Ascending aorta (tissue), 2 donors: ENCODE data around the gene PLEKHA5. TPM values are rescaled to one million over a fixed set of nuclear protein-coding genes. Genes with fewer than 3 reads are reported as not detected.
"Not testable (repeated sequence)": the region's sequence is repeated elsewhere in the genome, so short reads cannot be mapped to it uniquely, and the experiment has no call there.

Experiments used
- DNase-seq, 2 donors: peaks; one replicate each; pipeline ENCODE4 v3.0.0-alpha.2; 2019; ENCODE audit warnings: low spot score in 2 of 2
- H3K27ac ChIP-seq, 2 donors: fragments of 200-600 bp; sonication (generic); one replicate each; pipeline ENCODE4 v1.5.1; 2016 to 2017; ENCODE audit warnings: mild to moderate bottlenecking in 1 of 2
- H3K27me3 ChIP-seq: fragments of 200-600 bp; sonication (generic); one replicate; pipeline ENCODE4 v1.5.1; 2017
- H3K36me3 ChIP-seq, 2 donors: fragments of 200-600 bp; sonication (generic); one replicate each; pipeline ENCODE4 v1.5.1; 2016
- H3K4me1 ChIP-seq, 2 donors: fragments of 200-600 bp; sonication (generic); one replicate each; pipeline ENCODE4 v1.5.1; 2016 to 2017; ENCODE audit warnings: mild to moderate bottlenecking in 1 of 2
- H3K4me3 ChIP-seq, 2 donors: fragments of 200-600 bp; sonication (generic); one replicate each; pipeline ENCODE4 v1.5.1; 2016 to 2017; ENCODE audit warnings: mild to moderate bottlenecking in 1 of 2
- H3K9me3 ChIP-seq, 2 donors: fragments of 200-600 bp; sonication (generic); one replicate each; pipeline ENCODE4 v1.5.1; 2016
- intact Hi-C: fragments of 100-400 bp; cut with DNase I; formaldehyde crosslinking; loops from one replicate; pipeline ENCODE4 v1.15.1; 2023
- total RNA-seq: library from RNA; depleted of rRNA; stranded (reverse); fragments of >200 nt; gene quantifications from one replicate; pipeline ENCODE4 v1.1.0, GENCODE V29; 2016
- TF ChIP-seq, protein P1 (sequence below), 3 experiments: fragments of 200-600 bp in 2 of 3; fragments of 450-650 bp in 1 of 3; sonication (generic) in 2 of 3; IDR thresholded peaks; one replicate each; pipeline ENCODE4 v1.5.1; 2016 to 2019; ENCODE audit warnings: antibody characterized with exemption in 3 of 3, mild to moderate bottlenecking in 1 of 3, moderate library complexity in 1 of 3

PLEKHA5 gene
- total RNA-seq, 1 donor from 2014 or later, result 11.8 TPM

DNA sequence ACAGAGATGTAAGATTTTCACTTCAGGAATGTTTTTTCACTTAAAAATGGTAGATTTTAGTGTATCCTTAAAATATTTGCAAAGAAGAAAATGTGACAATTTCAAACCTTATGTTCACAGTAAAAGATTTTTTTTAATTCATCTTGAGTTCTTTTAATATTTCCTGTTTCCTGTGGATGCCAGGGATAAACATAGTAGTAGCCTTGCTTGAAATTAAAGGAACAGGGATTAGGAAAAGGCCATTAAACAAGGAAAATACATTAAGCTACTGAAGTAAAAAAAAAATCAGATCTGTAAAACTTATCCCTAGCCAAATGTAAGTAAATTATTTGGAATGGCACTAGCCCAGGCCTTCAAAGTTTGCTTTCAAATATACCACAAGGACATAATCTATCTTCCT, 171.7 kb downstream of the PLEKHA5 start:
- Histone ChIP-seq H3K27ac (no peak overlapping the region), H3K36me3 (peaks cover 0 to under 1% of the 10 kb centered on the region in 2 donors), H3K9me3 (no peaks in the 10 kb centered on the region), H3K4me3 (no peak overlapping the region), H3K4me1 (no peaks in the 10 kb centered on the region), H3K27me3 (no peaks in the 10 kb centered on the region)
- DNase-seq, result no peak
- intact Hi-C loops, result no loop called here
- TF ChIP-seq, protein P1, sequence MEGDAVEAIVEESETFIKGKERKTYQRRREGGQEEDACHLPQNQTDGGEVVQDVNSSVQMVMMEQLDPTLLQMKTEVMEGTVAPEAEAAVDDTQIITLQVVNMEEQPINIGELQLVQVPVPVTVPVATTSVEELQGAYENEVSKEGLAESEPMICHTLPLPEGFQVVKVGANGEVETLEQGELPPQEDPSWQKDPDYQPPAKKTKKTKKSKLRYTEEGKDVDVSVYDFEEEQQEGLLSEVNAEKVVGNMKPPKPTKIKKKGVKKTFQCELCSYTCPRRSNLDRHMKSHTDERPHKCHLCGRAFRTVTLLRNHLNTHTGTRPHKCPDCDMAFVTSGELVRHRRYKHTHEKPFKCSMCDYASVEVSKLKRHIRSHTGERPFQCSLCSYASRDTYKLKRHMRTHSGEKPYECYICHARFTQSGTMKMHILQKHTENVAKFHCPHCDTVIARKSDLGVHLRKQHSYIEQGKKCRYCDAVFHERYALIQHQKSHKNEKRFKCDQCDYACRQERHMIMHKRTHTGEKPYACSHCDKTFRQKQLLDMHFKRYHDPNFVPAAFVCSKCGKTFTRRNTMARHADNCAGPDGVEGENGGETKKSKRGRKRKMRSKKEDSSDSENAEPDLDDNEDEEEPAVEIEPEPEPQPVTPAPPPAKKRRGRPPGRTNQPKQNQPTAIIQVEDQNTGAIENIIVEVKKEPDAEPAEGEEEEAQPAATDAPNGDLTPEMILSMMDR (IDR thresholded peaks at IDR 0.05), result no peak

DNA sequence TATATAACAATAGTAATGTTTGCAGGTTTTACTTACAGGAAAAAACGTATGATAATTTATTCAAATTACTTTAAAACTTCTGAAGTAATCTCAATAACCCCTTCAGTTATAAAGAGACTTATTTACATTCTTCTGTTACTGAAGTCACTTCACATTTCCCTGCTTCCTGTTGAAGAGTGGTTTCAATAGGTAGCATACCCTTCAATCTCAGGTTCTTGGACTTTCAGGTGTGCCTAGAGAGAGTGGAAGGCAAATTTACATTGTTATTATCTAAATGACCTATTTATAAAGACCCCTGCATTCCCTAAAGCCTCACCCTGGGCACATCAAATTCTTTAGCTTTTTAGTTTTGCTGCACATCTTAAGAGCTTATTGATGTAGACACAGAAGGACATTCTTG, 172.2 kb downstream of the PLEKHA5 start:
- no peaks in the 10 kb centered on the region for H3K9me3 ChIP-seq
- no peaks in the 10 kb centered on the region for H3K4me1 ChIP-seq
- TF ChIP-seq, protein P1 (IDR thresholded peaks at IDR 0.05), result no peak
- H3K27ac ChIP-seq, result no peak overlapping the region
- no peak for DNase-seq
- intact Hi-C loops, result no loop called here
- peaks cover 0 to 5% of the 10 kb centered on the region in 2 donors for H3K36me3 ChIP-seq
- no peaks in the 10 kb centered on the region for H3K27me3 ChIP-seq
- no peak overlapping the region for H3K4me3 ChIP-seq

DNA sequence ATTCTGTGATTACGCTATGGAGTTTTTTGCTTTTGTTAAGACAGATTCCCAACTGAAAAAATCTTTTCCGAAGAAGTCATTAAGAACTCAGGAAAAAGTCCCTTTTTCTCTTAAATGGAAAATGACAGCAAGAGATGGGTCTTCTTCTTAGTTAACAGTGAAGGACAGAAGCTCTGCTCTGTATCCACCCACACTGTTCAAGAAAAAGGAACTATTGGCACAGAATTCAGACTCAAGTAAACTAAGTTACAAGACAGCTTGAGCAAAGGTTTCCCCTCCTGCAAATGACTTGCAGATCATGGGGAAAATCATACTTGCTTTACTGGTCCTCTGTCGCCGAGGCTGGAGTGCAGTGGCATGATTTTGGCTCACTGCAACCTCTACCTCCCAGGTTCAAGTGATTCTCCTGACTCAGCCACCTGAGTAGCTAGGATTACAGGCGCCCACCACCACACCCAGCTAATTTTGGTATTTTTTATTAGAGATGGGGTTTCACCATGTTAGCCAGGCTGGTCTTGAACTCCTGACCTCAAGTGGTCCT, 172.6 kb downstream of the PLEKHA5 start:
- no peak overlapping the region for H3K4me3 ChIP-seq
- no peak for DNase-seq
- H3K4me1 ChIP-seq, result no peaks in the 10 kb centered on the region
- H3K9me3 ChIP-seq, result no peaks in the 10 kb centered on the region
- H3K36me3 ChIP-seq, result peaks cover 0 to 8% of the 10 kb centered on the region in 2 donors
- intact Hi-C loops, result no loop called here
- TF ChIP-seq, protein P1 (IDR thresholded peaks at IDR 0.05), result no peak
- H3K27ac ChIP-seq, result no peak overlapping the region
- H3K27me3 ChIP-seq, result no peaks in the 10 kb centered on the region

DNA sequence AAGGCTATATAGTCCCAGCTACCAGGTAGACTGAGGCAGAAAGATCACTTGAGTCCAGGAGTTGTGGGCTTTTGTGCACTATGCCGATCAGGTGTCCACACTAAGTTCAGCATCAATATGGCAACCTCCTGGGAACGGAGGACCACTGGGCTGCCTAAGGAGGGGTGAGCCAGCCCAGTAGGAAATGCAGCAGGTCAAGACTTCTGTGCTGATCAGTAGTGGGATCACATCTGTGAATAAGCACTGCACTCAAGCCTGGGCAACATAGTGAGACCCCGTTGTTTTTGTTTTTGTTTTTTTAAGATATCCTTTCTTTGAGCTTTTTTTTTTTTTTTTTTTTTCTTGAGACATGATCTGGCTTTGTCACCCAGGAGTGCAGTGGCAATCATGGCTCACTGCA, 174.0 kb downstream of the PLEKHA5 start:
- Histone ChIP-seq H3K4me1 (no peaks in the 10 kb centered on the region), H3K27me3 (no peaks in the 10 kb centered on the region), H3K4me3 (no peak overlapping the region), H3K9me3 (no peaks in the 10 kb centered on the region), H3K36me3 (peaks cover 0 to 8% of the 10 kb centered on the region in 2 donors), H3K27ac (no peak overlapping the region)
- intact Hi-C loops, result no loop called here
- no peak for DNase-seq
- TF ChIP-seq, protein P1 (IDR thresholded peaks at IDR 0.05), result no peak

DNA sequence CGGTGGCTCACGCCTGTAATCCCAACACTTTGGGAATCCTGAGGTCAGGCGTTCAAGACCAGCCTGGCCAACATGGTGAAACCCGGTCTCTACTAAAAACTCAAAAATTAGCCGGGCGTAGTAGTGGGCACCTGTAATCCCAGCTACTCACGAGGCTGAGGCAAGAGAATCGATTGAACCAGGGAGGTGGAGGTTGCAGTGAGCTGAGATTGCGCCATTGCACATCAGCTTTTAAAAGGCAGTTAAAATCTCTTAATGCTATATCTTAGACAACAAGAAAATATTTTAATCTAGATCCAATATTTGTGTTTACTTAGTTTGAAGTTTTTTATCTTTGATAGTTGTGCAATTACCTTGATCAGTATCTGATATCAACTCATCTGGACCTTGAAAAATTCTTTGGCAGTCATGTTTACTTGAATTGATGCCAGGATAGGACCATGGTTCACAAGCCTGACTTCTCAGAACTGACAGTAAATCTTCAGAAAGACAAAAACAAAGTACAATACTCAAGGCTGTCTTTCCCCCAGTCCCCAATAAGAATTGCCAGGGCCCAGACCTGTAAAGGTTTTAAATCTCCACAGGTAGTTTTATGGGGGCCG, 174.7 kb downstream of the PLEKHA5 start:
- intact Hi-C loops, result no loop called here

DNA sequence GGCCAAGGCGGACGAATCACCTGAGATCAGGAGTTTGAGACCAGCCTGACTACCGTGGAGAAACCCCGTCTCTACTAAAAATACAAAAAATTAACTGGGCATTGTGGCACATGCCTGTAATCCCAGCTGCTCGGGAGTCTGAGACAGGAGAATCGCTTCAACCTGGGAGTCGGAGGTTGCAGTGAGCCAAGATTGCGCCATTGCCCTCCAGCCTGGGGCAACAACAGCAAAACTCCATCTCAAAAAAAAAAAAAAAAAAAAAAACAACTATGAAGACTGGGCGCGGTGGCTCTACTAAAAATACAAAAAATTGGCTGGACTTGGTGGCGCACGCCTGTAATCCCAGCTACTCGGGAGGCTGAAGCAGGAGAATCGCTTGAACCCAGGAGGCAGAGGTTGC, 176.1 kb downstream of the PLEKHA5 start:
- H3K27ac ChIP-seq, result not testable (repeated sequence)

More for the DNA sequence above, 174.7 kb downstream of the PLEKHA5 start:
- no peaks in the 10 kb centered on the region for H3K4me1 ChIP-seq
- no peak overlapping the region for H3K4me3 ChIP-seq
- H3K27me3 ChIP-seq, result no peaks in the 10 kb centered on the region
- H3K36me3 ChIP-seq, result peaks cover 0 to 8% of the 10 kb centered on the region in 2 donors
- TF ChIP-seq, protein P1 (IDR thresholded peaks at IDR 0.05), result no peak
- no peaks in the 10 kb centered on the region for H3K9me3 ChIP-seq
- no peak for DNase-seq
- H3K27ac ChIP-seq, result no peak overlapping the region

More for the DNA sequence above, 176.1 kb downstream of the PLEKHA5 start:
- H3K4me1 ChIP-seq, H3K27me3 ChIP-seq, intact Hi-C loops, H3K9me3 ChIP-seq, DNase-seq, H3K36me3 ChIP-seq, H3K4me3 ChIP-seq: not testable (repeated sequence)
